ENCODE measurements around the gene BMERB1.
A peak's percentile ranks its signal among the peaks of the same experiment; 100 is the strongest.
"Not testable (repeated sequence)": the region's sequence is repeated elsewhere in the genome, so short reads cannot be mapped to it uniquely, and the experiment has no call there.

Gene BMERB1

DNA sequence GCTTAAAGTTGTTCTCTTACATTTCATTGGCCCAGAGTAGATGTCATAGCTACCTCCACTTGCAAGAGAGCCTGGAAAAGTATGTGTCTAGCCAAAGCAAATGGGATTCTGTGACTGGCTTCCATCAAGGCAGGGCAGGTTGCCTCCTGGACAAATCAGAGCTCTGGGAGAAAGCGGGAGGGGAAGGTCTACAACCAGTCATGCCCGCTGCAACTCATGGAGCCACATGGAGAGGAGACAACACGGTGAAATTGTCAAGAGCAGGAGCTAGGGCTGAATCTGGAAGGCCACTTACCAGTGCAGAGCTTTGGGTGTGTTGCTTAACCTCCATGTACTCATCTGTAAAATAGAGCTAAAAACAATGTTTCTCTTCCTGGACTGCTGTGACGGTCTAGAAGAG, 124.8 kb downstream of the BMERB1 start:
- no peak for DNase-seq (ENCODE audit: low spot score)

DNA sequence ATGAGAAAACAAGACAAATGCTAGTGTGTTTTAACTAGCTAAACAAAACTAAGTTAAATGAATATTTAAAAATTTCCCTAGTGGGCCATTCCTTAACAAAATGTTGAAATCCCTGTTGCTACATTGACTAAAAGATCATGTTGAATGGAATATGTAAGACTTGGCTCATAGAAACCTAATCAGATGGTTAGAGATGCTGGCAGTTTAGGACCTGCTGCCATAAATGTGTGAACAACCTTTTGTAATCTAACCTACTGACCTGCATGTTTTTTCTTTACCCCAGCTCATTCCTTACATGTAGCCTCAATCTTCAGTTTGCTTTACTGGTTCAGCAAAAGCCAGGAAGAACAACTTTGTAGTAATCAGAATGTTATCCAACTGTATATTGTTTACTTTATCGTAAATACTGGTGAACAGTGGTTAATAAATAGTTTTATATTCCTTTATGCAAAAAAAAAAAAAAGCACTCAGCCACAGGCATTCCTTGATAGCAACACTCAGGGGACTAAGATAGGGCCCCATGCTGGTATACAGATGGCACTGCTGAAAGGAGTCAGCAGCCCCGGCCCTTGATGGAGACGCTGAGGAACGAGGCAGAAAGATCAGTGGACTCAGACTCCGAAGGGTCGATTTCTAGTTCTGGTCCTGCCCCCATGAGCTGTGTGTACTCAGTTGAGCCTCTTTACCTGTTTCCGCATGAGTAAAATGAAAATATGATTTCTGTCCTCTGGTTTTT, 130.4 kb downstream of the BMERB1 start:
- DNase-seq (ENCODE audit: low spot score) = no peak

DNA sequence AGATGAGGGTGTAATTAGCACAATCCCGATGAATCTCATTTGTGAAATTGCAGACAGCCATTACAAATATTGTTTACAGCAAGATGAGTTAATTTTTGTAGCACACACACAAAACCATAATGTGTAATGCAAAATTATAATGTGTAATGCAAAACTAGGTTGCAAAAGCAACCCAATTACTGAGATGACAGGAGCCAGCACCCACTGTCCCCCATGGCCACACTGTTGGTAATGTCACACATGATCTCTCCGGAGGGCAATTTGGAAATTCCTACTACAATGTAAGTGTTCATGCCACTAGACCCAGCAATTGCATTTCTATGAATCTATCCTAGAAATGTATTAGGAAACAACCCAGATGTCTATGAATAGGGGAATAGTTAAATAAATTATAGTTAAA, 131.7 kb downstream of the BMERB1 start:
- no peak for DNase-seq (ENCODE audit: low spot score)

DNA sequence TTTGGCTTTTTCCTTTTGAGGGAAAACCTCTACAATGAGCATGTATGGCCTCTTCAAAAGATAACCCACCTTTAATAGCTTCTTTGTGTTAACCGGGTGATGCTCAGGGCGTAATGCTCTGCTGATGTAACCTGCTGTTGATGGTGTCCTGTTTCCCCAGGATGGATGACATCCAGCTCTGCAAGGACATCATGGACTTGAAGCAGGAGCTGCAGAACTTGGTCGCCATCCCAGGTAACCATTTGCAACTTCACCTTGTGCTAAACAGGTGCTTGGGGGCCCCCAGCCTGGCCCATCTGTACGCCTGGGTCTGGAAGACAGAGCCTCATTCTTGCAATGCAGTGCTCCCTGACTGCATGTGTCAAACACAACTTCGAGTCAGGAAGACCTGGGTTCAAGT, 133.4 kb downstream of the BMERB1 start:
- DNase-seq (ENCODE audit: low spot score) = no peak

DNA sequence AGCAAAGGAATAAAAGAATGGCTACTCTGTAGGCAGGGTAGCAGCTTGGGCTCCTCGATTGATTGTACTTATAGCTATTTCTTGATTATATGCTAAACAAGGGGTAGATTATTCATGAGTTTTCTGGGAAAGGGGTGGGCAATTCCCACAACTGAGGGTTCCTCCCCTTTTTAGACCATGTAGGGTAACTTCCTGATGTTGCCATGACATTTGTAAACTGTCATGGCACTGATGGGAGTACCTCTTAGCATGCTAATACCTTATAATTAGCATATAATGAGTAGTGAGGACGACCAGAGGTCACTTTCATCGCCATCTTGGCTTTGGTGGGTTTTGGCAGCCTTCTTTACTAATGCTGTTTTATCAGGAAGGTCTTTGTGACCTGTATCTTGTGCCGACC, 136.3 kb downstream of the BMERB1 start:
- DNase-seq (ENCODE audit: low spot score) = not testable (repeated sequence)

DNA sequence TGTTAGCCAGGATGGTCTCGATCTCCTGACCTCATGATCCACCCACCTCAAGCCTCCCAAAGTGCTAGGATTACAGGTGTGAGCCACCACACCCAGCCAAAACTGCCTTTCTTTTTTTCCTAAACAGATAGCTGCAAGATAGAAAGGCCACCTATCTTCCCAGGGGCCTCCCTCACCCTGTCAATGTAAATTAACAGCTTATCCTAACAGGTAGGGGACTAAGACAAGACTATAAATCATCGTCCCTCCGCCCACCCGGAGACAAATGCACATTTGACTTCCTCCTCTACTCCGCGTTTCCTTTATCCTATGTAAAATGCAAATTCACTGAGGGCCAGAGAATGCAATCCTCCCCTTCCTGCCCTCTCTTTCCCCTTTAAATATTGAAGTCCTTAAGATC, 137.2 kb downstream of the BMERB1 start:
- no peak for DNase-seq (ENCODE audit: low spot score)

DNA sequence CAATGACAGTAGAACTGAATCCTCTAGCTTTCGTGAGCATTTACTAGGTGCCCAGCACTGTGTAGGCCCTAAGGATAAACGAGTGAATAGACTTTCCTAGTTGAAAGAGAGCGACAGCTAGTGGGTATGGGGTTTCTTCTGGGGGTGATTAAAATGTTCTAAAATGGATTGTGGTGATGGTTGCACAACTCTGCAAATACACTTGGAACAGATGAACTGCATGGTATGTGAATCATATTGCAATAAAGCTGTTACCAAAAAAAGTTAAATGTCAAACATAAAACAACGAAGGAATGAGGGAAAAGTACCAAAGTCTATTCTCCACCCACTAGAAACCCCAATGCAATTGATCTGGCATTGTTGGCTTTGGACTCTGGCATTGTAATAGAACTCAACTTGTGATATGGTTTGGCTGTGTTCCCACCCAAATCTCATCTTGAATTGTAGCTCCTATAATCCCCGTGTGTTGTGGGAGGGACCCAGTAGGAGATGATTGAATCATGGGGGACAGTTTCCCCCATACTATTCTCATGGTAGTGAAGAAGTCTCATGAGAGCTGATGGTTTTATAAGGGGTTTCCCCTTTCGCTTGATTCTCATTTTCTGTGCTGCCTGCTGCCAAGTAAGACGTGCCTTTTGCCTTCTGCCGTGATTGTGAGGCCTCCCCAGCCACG, 138.1 kb downstream of the BMERB1 start:
- peak; percentile 32 for DNase-seq (ENCODE audit: low spot score)

DNA sequence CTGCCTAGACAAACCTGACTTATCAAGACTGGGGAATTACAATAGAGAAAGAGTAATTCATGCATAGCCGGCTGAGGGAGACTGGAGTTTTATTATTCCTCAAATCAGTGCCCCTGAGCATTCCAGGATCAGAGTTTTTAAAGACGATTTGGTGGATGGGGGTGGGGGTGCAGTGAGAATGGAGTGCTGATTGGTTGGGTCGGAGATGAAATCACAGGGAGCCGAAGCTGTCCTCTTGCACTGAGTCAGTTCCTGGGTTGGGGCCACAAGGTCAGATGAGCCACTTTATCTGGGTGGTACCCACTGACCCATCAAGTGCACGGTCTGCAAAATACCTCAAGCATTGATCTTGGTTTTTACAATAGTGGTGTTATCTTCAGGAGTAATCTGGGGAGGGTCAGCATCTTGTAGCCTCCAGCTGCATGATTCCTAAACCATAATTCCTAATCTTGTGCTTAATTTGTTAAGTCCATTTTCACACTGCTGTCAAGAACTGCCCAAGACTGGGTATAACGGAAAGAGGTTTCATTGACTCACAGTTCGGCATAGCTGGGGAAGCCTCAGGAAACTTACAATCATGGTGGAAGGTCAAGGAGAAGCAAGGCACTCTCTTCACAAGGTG, 139.0 kb downstream of the BMERB1 start:
- no peak for DNase-seq (ENCODE audit: low spot score)

DNA sequence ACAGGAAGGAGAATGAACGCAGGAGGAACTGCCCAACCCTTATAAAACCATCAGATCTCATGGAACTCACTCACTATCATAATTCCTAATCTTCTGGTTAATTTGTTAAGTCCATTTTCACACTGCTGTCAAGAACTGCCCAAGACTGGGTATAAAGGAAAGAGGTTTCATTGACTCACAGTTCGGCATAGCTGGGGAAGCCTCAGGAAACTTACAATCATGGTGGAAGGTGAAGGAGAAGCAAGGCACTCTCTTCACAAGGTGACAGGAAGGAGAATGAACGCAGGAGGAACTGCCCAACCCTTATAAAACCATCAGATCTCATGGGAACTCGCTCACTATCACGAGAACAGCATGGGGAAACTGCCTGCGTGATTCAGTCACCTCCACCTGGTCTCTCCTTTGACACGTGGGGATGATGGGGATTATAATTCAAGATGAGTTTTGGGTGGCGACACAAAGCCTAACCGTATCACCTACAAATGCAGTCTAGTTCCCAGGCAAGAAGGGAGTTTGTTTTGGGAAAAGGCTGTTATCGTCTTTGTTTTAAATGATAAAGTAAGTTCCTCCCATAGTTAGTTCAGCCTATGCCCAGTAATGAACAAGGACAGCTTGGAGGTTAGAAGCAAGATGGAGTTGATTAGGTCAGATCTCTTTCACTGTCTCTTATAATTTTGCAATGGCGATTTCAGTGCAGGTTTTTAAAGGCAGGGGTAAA, 139.7 kb downstream of the BMERB1 start:
- DNase-seq (ENCODE audit: low spot score) = not testable (repeated sequence)

DNA sequence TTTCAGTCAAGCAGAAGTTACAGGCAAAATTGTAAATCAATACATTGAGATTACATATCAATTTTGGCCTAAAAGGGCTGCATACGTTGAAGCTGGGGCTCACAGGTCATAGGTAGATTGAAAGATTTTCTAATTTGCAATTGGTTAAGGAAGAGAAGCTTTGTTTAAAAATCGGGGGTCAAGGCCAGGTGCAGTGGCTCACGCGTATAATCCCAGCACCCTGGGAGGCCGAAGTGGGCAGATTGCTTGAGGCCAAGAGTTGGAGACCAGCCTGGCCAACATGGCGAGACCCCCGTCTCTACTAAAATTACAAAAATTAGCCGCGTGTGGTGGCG, 140.2 kb downstream of the BMERB1 start:
- DNase-seq (ENCODE audit: low spot score) = no peak

DNA sequence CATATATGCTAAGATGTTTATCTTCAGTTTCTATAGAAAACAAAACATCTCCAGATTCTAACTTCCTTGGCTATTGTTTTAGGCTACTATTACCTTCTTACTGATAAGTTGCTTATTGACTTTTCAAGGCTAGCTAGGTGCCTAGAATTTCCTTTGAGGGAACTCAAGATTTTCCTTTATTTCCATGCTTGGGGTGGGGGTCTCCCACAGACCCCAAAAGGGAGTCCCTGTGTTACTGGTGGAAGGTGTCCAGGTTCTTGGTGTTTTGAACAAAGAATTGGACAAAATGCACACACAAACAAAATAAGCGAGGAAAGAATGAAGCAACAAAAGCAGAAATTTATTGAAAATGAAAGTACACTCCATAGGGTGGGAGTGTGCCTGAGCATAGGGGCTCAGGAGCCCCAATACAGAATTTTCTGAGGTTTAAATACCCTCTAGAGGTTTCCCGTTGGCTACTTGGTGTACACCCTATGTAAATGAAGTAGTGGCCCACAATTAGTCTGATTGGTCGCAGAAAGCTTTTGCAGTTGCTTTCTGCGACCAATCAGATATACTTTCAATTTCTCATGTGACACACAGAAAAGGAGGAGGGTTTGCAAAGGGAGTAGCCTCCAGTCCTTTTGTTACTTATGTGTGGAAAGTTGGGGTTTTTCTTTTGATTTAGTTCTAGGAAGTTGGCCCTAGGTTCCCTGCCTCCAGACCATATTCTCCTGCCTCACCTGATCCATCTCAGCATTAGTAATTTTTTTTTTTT, 141.1 kb downstream of the BMERB1 start:
- no peak for DNase-seq (ENCODE audit: low spot score)

DNA sequence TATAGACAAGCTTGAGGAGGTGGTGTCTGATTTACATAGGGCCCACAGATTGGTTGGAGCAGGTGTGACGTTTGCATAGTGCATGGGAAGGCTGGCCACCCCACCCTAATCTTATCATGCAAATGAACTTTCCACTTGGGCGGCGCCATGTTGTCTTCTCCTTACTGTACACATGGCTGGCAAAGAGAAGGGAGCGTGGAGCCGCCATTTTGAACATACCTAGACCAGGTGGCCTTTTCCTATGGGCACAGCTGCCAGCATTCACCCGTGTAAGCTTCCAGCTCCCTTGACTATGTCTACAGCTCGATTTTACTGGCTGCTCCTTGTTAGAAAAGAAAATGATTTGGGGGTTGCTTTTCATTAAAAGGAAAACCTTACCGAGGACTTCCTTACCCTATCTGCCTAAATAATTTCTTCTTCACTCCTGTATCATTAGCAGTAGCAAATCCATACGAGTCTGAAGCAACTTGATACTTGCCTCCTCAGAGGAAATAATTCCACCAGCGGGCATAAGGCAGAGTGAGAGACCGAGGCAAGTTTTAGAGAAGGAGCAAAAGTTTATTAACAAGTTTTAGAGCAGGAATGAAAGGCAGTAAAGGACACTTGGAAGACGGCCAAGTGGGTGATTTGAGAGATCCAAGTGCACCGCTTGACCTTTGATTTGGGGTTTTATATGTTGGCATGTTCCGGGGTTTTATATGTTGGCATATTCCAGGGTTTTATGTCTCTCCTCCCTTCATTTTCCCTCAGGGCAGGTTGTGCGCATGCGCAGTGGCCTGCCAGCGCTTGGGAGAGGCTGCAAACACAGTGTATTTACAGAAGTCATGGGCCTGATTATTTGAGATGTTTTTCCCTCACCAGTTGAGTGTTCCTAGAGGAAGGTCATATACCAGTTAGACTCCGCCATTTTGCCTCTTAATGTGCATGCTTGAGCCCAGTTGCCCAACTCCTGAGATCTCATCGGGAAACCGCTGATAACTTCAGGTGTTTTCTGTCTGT, 142.9 kb downstream of the BMERB1 start:
- no peak for DNase-seq (ENCODE audit: low spot score)

DNA sequence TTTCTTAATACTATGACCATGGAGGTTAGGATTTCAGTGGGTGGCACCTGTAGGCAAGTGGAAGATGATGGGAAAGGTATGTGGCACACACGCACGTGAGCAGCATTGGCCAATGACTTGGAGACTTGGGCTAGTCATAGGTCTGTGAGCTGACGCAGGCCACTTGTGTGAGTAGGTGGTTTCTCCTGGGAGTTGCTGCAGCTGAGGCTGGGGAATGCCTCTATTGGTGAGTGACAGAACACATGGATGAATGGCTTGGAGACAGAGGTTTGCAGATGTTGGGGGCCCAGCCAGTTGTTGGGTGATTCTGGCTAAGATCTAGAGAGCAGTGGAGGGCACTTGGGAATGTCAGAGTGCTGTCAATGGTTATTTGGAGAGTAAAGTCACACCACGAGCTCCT, 144.4 kb downstream of the BMERB1 start:
- no peak for DNase-seq (ENCODE audit: low spot score)

DNA sequence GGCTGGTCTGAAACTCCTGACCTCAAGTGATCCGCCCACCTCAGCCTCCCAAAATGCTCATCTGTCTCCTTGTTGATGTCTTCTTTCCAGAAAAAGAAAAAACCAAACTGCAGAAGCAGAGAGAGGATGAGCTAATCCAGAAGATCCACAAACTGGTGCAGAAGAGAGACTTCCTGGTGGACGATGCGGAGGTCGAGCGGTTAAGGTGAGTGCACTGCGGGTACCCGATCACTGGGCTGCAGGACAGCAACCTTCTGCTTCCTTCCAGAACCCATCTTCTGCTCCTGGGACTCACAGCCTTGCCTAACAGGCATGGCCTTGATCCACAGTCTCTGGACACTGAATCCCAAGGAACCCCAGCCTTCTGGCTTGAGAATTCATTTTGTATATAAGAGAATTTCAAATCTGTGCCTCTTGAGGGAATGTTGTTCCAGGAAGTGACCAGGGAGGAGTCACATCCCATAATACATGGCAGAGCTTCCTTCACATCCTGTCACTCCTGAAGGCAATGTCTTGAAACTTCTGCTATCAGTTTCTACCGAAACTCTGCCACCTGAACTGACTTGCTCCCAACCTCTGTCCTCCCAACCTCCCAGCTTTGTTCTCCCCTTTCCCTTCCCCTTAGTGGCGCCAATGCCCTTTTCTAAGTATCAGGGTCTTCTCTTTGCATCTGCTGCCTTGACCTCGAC, 146.9 kb downstream of the BMERB1 start:
- no peak for DNase-seq (ENCODE audit: low spot score)

DNA sequence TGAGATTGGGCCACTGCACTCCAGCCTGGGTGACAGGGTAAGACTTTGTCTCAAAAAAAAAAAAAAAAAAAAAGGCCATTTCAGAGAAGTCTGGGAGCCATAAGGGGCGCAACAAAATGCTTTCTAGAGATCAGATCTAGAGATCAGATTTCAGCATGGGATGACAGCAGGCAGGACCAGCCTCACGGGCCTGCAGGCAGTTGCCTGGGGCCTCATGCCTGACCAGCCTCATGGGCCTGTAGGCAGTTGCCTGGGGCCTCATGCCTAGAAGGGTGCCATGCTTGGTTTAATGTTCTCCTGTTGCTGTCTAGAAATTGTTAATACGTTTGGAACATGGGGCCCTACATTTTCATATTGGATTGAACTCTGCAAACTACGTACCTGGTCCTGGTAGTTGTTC, 149.1 kb downstream of the BMERB1 start:
- no peak for DNase-seq (ENCODE audit: low spot score)

DNA sequence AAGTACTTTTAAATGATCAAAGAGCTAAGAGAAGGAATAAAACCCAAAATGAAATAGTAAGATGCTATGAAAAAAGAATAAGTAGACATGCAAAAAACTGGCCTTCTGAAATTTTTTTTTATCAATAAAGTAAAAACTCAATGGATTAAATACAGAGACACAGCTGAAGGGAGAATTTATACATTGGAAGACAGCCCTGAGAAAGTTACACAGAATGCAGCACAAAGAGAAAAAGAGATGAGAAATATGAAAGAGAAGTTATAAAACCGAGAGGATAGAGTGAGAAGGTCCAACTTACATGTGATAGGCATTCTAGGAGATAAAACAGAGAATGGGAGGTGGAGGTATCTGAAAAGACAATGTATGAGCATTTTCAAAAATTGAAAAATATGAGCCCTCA, 151.6 kb downstream of the BMERB1 start:
- DNase-seq (ENCODE audit: low spot score) = no peak

DNA sequence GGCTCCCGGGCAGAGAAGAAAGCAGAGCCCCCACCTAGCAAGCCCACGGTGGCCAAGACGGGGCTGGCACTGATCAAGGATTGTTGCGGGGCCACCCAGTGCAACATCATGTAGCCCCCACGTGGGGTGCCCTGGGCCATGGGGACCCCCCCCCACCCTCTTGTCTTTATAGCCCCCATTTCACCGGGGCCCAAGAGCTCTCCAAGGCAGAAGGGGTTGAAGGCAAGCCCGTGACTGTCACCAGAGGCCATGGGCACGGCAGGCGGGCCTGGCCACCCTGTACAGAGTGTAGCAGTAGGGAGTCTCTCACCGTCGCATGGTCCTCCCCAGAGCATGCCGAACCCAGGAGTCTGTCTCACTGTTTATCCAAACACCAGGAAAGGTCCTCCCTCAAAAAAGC, 152.3 kb downstream of the BMERB1 start:
- no peak for DNase-seq (ENCODE audit: low spot score)

DNA sequence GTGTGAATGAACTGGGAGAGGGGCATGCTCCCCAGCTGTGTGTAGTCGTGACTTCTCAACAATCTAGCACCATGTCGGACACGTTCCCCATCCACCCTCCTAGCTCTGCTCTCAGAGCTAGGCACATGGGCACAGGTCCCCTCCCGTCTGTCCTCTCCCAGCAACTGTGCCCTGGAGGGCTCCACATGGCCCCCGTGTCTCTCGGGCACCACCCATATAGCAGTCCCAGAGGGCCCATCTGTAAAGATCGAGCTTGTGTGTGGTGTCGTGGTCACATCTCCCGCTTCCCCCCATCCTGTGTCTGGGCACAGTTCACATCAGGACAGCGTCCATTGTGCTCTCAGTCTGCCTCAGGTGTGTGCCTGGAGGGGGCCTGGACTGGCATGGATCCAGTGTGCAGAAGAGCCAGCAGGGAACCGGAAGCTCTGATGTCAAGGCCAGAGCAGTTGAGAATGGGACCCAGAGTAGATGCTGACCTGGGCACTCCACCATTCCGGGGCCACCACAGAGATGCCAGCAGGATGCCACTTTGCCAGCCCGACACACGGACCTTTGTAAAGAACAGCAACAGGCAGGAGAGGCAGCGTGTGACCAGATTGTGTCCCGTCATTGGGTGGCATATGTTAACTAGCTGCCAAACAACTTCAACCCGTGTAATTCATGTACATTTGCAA, 152.9 kb downstream of the BMERB1 start:
- DNase-seq (ENCODE audit: low spot score) = no peak

DNA sequence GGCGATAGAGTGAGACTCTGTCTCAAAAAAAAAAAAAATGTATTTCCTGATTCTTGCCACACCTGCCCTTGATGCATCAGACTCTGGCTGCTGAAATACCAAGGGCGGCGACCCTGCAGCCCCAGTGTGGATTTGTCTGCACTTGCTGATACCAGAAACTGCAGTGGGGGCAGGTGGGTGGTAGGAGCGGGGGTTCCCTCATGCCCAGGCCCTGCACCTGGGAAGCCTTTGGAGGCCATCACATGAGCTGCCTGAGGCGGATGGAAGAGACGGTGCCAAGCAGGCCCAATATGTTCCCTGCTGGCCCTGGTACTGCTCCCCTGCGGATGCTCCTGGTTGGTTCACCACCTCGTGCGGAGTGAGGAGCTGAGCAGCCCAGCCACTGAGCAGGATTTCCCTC, 157.9 kb downstream of the BMERB1 start:
- no peak for DNase-seq (ENCODE audit: low spot score)

DNA sequence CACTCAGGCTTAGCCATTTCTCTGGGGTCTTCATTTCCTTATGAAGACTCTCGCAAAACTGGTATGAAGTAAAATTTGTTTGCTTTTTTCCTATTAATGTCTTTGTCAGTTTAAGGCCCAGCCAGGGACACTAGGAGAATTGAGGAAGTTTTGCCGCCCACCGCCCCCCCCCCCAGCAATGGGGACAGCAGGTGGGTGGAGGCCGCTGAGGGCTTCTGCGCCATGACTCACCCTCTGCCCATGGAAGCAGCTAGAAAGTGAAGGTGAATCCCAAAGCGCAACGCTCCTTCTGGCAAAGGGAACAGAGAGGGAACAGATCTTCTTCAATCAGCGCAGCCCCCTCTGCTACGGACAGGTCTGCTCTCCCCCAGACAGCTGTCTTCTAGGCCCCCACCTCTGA, 158.8 kb downstream of the BMERB1 start:
- no peak for DNase-seq (ENCODE audit: low spot score)
